ENCODE results near the gene KBTBD6. TPM values are rescaled to one million over a fixed set of nuclear protein-coding genes. Genes with fewer than 3 reads are reported as not detected.

Gene KBTBD6
- total and polyA plus RNA-seq, 10 of the 15 experiments (the other 5 are each of a cell fraction or from before 2014, with no cell fraction given) = 1.9 to 5.3 (median 3.8) TPM

GRCh38 chr13:41132512-41133152 is at the start of gene KBTBD6 (continued):
- TF ChIP-seq MTA2 (IDR thresholded peaks at IDR 0.05; ENCODE audit: low read depth) = no peak
- no peak for TF ChIP-seq ZSCAN29 (IDR thresholded peaks at IDR 0.05)
- TF ChIP-seq IKZF2 (IDR thresholded peaks at IDR 0.05) = peak; percentile 90 to 94
- peak; percentile 27; the same call in 1 of the 2 replicates for TF ChIP-seq ASH2L (IDR thresholded peaks at IDR 0.05; ENCODE audit: borderline replicate concordance, low read depth)
- peak; percentile 51; the same call in 1 of the 2 replicates for TF ChIP-seq RB1 (IDR thresholded peaks at IDR 0.05; ENCODE audit: borderline replicate concordance)
- TF ChIP-seq HDGF (IDR thresholded peaks at IDR 0.05) = peak; percentile 67; the same call in 1 of the 2 replicates
- TF ChIP-seq, protein P1, sequence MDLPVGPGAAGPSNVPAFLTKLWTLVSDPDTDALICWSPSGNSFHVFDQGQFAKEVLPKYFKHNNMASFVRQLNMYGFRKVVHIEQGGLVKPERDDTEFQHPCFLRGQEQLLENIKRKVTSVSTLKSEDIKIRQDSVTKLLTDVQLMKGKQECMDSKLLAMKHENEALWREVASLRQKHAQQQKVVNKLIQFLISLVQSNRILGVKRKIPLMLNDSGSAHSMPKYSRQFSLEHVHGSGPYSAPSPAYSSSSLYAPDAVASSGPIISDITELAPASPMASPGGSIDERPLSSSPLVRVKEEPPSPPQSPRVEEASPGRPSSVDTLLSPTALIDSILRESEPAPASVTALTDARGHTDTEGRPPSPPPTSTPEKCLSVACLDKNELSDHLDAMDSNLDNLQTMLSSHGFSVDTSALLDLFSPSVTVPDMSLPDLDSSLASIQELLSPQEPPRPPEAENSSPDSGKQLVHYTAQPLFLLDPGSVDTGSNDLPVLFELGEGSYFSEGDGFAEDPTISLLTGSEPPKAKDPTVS (IDR thresholded peaks at IDR 0.05; ENCODE audit: low read depth, low read length) = no peak
- TF ChIP-seq, protein P2, sequence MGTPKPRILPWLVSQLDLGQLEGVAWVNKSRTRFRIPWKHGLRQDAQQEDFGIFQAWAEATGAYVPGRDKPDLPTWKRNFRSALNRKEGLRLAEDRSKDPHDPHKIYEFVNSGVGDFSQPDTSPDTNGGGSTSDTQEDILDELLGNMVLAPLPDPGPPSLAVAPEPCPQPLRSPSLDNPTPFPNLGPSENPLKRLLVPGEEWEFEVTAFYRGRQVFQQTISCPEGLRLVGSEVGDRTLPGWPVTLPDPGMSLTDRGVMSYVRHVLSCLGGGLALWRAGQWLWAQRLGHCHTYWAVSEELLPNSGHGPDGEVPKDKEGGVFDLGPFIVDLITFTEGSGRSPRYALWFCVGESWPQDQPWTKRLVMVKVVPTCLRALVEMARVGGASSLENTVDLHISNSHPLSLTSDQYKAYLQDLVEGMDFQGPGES (IDR thresholded peaks at IDR 0.05) = peak; percentile 7; the same call in 1 of the 2 replicates
- no peak for TF ChIP-seq NFXL1 (IDR thresholded peaks at IDR 0.05; ENCODE audit: borderline replicate concordance)
- no peak for TF ChIP-seq DPF2 (IDR thresholded peaks at IDR 0.05)
- TF ChIP-seq, protein P3, sequence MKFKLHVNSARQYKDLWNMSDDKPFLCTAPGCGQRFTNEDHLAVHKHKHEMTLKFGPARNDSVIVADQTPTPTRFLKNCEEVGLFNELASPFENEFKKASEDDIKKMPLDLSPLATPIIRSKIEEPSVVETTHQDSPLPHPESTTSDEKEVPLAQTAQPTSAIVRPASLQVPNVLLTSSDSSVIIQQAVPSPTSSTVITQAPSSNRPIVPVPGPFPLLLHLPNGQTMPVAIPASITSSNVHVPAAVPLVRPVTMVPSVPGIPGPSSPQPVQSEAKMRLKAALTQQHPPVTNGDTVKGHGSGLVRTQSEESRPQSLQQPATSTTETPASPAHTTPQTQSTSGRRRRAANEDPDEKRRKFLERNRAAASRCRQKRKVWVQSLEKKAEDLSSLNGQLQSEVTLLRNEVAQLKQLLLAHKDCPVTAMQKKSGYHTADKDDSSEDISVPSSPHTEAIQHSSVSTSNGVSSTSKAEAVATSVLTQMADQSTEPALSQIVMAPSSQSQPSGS (IDR thresholded peaks at IDR 0.05; ENCODE audit: low read length) = 0 out of 2 replicates have a peak, but pooled peaks have one; percentile 26
- no peak for TF ChIP-seq GATAD2B (conservative IDR thresholded peaks at IDR 0.05; ENCODE audit: low read depth)
- peak; percentile 65 for TF ChIP-seq RELA (IDR thresholded peaks at IDR 0.05; ENCODE audit: borderline replicate concordance, partially characterized antibody)
- TF ChIP-seq NFYB (IDR thresholded peaks at IDR 0.05; ENCODE audit: insufficient read depth, low read depth, low read length) = no peak
- TF ChIP-seq, protein P4, sequence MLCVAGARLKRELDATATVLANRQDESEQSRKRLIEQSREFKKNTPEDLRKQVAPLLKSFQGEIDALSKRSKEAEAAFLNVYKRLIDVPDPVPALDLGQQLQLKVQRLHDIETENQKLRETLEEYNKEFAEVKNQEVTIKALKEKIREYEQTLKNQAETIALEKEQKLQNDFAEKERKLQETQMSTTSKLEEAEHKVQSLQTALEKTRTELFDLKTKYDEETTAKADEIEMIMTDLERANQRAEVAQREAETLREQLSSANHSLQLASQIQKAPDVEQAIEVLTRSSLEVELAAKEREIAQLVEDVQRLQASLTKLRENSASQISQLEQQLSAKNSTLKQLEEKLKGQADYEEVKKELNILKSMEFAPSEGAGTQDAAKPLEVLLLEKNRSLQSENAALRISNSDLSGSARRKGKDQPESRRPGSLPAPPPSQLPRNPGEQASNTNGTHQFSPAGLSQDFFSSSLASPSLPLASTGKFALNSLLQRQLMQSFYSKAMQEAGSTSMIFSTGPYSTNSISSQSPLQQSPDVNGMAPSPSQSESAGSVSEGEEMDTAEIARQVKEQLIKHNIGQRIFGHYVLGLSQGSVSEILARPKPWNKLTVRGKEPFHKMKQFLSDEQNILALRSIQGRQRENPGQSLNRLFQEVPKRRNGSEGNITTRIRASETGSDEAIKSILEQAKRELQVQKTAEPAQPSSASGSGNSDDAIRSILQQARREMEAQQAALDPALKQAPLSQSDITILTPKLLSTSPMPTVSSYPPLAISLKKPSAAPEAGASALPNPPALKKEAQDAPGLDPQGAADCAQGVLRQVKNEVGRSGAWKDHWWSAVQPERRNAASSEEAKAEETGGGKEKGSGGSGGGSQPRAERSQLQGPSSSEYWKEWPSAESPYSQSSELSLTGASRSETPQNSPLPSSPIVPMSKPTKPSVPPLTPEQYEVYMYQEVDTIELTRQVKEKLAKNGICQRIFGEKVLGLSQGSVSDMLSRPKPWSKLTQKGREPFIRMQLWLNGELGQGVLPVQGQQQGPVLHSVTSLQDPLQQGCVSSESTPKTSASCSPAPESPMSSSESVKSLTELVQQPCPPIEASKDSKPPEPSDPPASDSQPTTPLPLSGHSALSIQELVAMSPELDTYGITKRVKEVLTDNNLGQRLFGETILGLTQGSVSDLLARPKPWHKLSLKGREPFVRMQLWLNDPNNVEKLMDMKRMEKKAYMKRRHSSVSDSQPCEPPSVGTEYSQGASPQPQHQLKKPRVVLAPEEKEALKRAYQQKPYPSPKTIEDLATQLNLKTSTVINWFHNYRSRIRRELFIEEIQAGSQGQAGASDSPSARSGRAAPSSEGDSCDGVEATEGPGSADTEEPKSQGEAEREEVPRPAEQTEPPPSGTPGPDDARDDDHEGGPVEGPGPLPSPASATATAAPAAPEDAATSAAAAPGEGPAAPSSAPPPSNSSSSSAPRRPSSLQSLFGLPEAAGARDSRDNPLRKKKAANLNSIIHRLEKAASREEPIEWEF (IDR thresholded peaks at IDR 0.05; ENCODE audit: insufficient replicate concordance, low read depth, low read length) = no peak
- no peak for TF ChIP-seq PBX3 (IDR thresholded peaks at IDR 0.05; ENCODE audit: insufficient replicate concordance, low read depth, low read length)

All from GM12878 (cell line).